Naive B cell (primary cell): ENCODE results near the gene CDK11A. TPM values are rescaled to one million over a fixed set of nuclear protein-coding genes. Genes with fewer than 3 reads are reported as not detected.
"Not testable (repeated sequence)": the region's sequence is repeated elsewhere in the genome, so short reads cannot be mapped to it uniquely, and the experiment has no call there.

Experiments
- ATAC-seq, 2 donors: fragments of 150-1000 bp; cut with Tn5 transposase; 2 replicates each; pipeline ENCODE4 v1.10.0; 2021; ENCODE audit warnings: low read depth in 2 of 2, mild to moderate bottlenecking in 2 of 2, moderate library complexity in 2 of 2
- DNase-seq: peaks from one replicate; pipeline ENCODE4 v3.0.0; 2022
- H3K27ac Mint-ChIP-seq, 6 donors: one replicate each; pipeline ENCODE4 v1.8.0; 2020 to 2022; ENCODE audit warnings: mild to moderate bottlenecking in 6 of 6, mixed read lengths in 6 of 6, moderate library complexity in 5 of 6, inconsistent platforms in 2 of 6
- H3K27me3 Mint-ChIP-seq, 3 donors: one replicate each; pipeline ENCODE4 v1.8.0; 2021 to 2022; ENCODE audit warnings: mixed read lengths in 3 of 3, mild to moderate bottlenecking in 1 of 3
- H3K36me3 Mint-ChIP-seq, 2 donors: one replicate each; pipeline ENCODE4 v1.8.0; 2020 to 2022; ENCODE audit warnings: mixed read lengths in 2 of 2, inconsistent platforms in 1 of 2, mild to moderate bottlenecking in 1 of 2
- H3K4me1 Mint-ChIP-seq, 3 donors: one replicate each; pipeline ENCODE4 v1.8.0; 2020 to 2022; ENCODE audit warnings: mixed read lengths in 3 of 3, inconsistent platforms in 1 of 3, mild to moderate bottlenecking in 1 of 3, moderate library complexity in 1 of 3
- H3K4me3 Mint-ChIP-seq, 8 donors: one replicate each; pipeline ENCODE4 v1.8.0; 2020 to 2022; ENCODE audit warnings: mild to moderate bottlenecking in 8 of 8, mixed read lengths in 8 of 8, moderate library complexity in 8 of 8, inconsistent platforms in 2 of 8
- H3K9me3 Mint-ChIP-seq, 7 donors: one replicate each; pipeline ENCODE4 v1.8.0; 2020 to 2022; ENCODE audit warnings: mixed read lengths in 7 of 7, mild to moderate bottlenecking in 5 of 7, inconsistent platforms in 2 of 7, moderate library complexity in 1 of 7
- polyA plus RNA-seq, 6 donors: library from polyadenylated mRNA; unstranded; fragments of 300-500 nt; fragmentation: Illumina TruSeq; gene quantifications; one replicate each; pipeline ENCODE4 v1.2.3, GENCODE V29; 2021; ENCODE audit warnings: low read depth in 6 of 6

CDK11A gene
- polyA plus RNA-seq, 6 donors from 2014 or later, result 11.9 to 24.1 (median 14.0) TPM

DNA sequence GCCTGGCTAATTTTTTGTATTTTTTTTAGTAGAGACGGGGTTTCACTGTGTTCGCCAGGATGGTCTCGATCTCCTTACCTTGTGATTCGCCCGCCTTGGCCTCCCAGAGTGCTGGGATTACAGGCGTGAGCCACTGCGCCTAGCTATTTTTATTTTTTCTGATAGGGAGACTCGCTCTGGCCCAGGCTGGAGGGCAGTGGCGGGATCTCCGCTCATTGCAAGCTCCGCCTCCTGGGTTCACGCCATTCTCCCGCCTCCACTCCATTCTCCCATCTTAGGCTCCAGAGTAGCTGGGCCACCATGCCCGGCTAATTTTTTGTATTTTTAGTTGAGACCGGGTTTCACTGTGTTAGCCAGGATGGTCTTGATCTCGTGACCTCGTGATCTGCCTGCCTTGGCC lies 1.9 kb upstream of the CDK11A start:
- DNase-seq, ATAC-seq, H3K36me3 Mint-ChIP-seq, H3K27me3 Mint-ChIP-seq, H3K9me3 Mint-ChIP-seq: not testable (repeated sequence)
- Mint-ChIP-seq H3K4me1 (peaks cover 0 to 28% (median 0%) of the 10 kb centered on the region in 3 donors), H3K27ac (peak overlapping the region in 3 of 6 donors; percentile 70 to 87 (median 84)), H3K4me3 (peak overlapping the region; percentile 19 to 87 (median 46))

- no peak for ATAC-seq
These were observed 3.0 kb downstream of the CDK11A start for GRCh38 chr1:1721201-1721600.

DNA sequence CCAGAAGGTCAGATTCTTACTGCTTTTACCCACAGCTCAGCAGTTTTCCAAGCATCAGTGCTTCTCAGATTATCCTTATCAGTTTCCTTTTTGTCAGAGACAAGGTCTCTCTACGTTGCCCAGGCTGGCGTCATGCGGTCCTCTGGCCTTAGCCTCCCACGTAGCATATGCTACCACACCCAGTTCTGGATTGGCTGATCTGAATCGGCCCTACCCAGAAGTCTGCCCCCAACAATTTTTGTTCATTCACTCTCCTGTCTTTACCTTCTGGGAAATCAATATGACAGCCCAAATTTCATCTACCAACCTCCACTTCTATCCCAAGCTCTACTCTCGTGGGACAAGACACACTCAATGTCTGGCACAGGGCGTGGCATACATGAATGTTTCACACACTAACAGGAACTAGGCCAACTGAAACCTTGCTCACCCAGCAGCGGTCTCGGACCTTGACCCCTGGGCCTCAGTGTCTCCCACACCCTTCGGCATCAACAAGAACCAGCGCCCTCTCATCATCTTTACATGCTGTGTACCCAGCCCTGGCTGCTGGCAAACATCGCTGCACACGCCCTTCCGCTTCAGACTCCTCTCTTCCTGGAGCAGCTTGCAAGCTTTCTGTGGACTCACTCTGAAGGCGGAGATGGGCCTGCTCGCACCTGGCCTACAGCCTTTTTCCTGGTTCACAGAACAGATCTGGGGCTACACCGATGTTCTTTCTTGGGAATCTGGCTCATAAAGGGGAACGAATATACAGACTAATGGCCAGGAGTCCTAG lies 8.9 kb downstream of the CDK11A start:
- H3K27me3 Mint-ChIP-seq, DNase-seq, H3K9me3 Mint-ChIP-seq, ATAC-seq, H3K36me3 Mint-ChIP-seq, H3K4me1 Mint-ChIP-seq: not testable (repeated sequence)
- H3K4me3 Mint-ChIP-seq, result peak overlapping the region in 1 of 8 donors; percentile 43
- peak overlapping the region in 2 of 6 donors; percentile 60 to 67 for H3K27ac Mint-ChIP-seq

More at GRCh38 chr1:1721201-1721600, 3.0 kb downstream of the CDK11A start:
- peak overlapping the region in 1 of 6 donors; percentile 9 for H3K27ac Mint-ChIP-seq
- H3K9me3 Mint-ChIP-seq, result no peaks in the 10 kb centered on the region
- peaks cover 0 to 15% (median 2%) of the 10 kb centered on the region in 3 donors for H3K4me1 Mint-ChIP-seq
- H3K4me3 Mint-ChIP-seq, result peak overlapping the region in 1 of 8 donors; percentile 66
- no peaks in the 10 kb centered on the region for H3K27me3 Mint-ChIP-seq
- peaks cover 4 to 14% of the 10 kb centered on the region in 2 donors for H3K36me3 Mint-ChIP-seq
- DNase-seq, result no peak

- H3K4me3 Mint-ChIP-seq, H3K9me3 Mint-ChIP-seq, DNase-seq, H3K36me3 Mint-ChIP-seq, H3K4me1 Mint-ChIP-seq, H3K27me3 Mint-ChIP-seq, ATAC-seq, H3K27ac Mint-ChIP-seq: not testable (repeated sequence)
These were observed 16.3 kb downstream of the CDK11A start for GRCh38 chr1:1707897-1708296.

GRCh38 chr1:1707241-1707640 lies 16.9 kb downstream of the CDK11A start:
- not testable (repeated sequence) for H3K4me1 Mint-ChIP-seq, H3K27me3 Mint-ChIP-seq, H3K36me3 Mint-ChIP-seq, H3K4me3 Mint-ChIP-seq, H3K9me3 Mint-ChIP-seq, ATAC-seq, DNase-seq, H3K27ac Mint-ChIP-seq

DNA sequence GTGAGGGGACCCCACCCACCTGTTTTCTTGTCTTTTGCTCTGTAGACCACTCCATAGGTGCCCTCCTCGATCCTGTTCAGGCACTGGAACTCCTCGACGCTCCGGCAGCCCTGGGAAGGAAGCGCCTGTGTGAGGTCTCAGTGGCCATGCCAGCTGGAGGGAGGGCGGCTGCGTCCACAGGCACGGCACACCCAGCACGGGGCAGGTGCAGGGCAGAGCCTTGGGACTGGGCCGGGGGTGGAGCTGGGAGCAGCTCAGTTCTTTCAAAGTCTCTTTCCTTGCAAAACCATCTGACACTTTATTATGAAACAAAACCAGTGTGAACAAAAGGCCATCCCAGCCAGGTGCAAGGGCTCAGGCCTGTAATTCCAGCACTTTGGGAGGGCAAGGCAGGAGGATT lies 18.5 kb downstream of the CDK11A start:
- H3K9me3 Mint-ChIP-seq, H3K27me3 Mint-ChIP-seq, H3K4me3 Mint-ChIP-seq, ATAC-seq, H3K27ac Mint-ChIP-seq, H3K36me3 Mint-ChIP-seq, H3K4me1 Mint-ChIP-seq, DNase-seq: not testable (repeated sequence)

GRCh38 chr1:1704284-1704957 lies 19.7 kb downstream of the CDK11A start:
- H3K4me3 Mint-ChIP-seq, H3K27ac Mint-ChIP-seq, H3K36me3 Mint-ChIP-seq, DNase-seq, ATAC-seq, H3K27me3 Mint-ChIP-seq, H3K4me1 Mint-ChIP-seq, H3K9me3 Mint-ChIP-seq: not testable (repeated sequence)

DNA sequence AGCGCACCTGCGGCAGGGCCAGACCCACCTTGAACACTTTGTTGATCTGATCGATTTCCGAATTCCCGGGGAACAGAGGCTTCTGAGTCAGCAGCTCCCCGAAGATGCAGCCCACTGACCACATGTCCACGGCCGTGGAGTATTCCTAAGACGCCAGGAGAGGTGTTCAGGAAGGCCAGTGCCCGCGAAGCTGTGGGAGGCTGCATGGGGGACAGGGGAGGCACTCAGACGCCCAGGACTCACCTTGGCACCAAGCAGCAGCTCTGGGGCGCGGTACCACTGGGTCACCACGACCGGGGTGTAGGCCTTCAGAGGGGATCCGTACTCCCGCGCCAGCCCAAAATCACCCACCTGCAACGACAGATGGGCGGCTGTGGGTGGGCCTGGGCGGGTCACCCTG lies 20.4 kb downstream of the CDK11A start:
- Mint-ChIP-seq H3K27me3 (no peaks in the 10 kb centered on the region), H3K4me1 (no peaks in the 10 kb centered on the region), H3K27ac (no peak overlapping the region), H3K36me3 (no peaks in the 10 kb centered on the region), H3K9me3 (no peaks in the 10 kb centered on the region), H3K4me3 (no peak overlapping the region)
- ATAC-seq (no peak), DNase-seq (no peak)

- not testable (repeated sequence) for H3K4me1 Mint-ChIP-seq, DNase-seq, H3K4me3 Mint-ChIP-seq, ATAC-seq, H3K36me3 Mint-ChIP-seq, H3K9me3 Mint-ChIP-seq, H3K27me3 Mint-ChIP-seq
- H3K27ac Mint-ChIP-seq, result peak overlapping the region in 1 of 6 donors; percentile 49
These were observed 21.7 kb downstream of the CDK11A start for GRCh38 chr1:1702506-1702905.

DNA sequence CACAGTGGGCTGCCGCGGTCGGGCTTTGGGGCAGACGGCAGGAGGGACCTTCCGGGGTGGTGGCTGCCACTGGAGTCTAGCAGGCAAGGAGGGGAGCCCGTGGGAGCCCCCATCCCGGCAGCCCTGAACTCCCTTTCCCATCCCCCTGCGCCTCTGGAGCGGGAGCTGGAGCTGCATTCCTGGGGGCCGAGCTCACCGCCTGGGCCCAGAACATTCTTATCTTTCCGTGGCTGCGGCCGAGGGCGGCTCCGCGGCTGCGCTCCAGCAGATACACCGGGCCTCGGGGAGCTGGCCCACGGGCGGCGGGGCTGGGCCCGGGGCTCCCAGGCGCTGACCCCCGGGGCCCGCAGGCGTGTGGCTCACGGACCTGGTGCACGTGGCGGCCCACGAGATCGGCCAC lies 23.6 kb downstream of the CDK11A start:
- DNase-seq, ATAC-seq, H3K27ac Mint-ChIP-seq, H3K4me3 Mint-ChIP-seq, H3K4me1 Mint-ChIP-seq, H3K36me3 Mint-ChIP-seq, H3K9me3 Mint-ChIP-seq, H3K27me3 Mint-ChIP-seq: not testable (repeated sequence)

- H3K36me3 Mint-ChIP-seq, H3K4me1 Mint-ChIP-seq, H3K27ac Mint-ChIP-seq, DNase-seq, H3K27me3 Mint-ChIP-seq, H3K4me3 Mint-ChIP-seq, H3K9me3 Mint-ChIP-seq: not testable (repeated sequence)
- ATAC-seq, result peak; percentile 51 to 60
These were observed 24.1 kb downstream of the CDK11A start for GRCh38 chr1:1700067-1700466.

- not testable (repeated sequence) for ATAC-seq, H3K4me3 Mint-ChIP-seq, H3K27me3 Mint-ChIP-seq
These were observed 25.1 kb downstream of the CDK11A start for GRCh38 chr1:1699061-1699460.

GRCh38 chr1:1697358-1698183 lies 26.6 kb downstream of the CDK11A start:
- not testable (repeated sequence) for ATAC-seq, H3K9me3 Mint-ChIP-seq, H3K4me1 Mint-ChIP-seq, H3K27me3 Mint-ChIP-seq, H3K4me3 Mint-ChIP-seq, H3K36me3 Mint-ChIP-seq, H3K27ac Mint-ChIP-seq, DNase-seq

More at GRCh38 chr1:1699061-1699460, 25.1 kb downstream of the CDK11A start:
- H3K36me3 Mint-ChIP-seq, DNase-seq, H3K27ac Mint-ChIP-seq, H3K4me1 Mint-ChIP-seq, H3K9me3 Mint-ChIP-seq: not testable (repeated sequence)
